GM19438 (cell line): ENCODE results near the gene ITPR2.

Experiments
- ATAC-seq: cut with Tn5 transposase; IDR thresholded peaks from one replicate; pipeline ENCODE4 v1.9.1; 2021; ENCODE audit warnings: low read depth; ENCODE audit not compliant: unreplicated experiment

The ITPR2 gene

GRCh38 chr12:26825459-26826016 is 7.5 kb downstream of the ITPR2 start:
- no peak for ATAC-seq

GRCh38 chr12:26823390-26823789 is 9.6 kb downstream of the ITPR2 start:
- ATAC-seq = no peak

GRCh38 chr12:26822026-26822425 is 11.0 kb downstream of the ITPR2 start:
- ATAC-seq = no peak

- ATAC-seq = no peak
Observed at GRCh38 chr12:26821212-26821701, 11.7 kb downstream of the ITPR2 start.

GRCh38 chr12:26818636-26819035 is 14.4 kb downstream of the ITPR2 start:
- ATAC-seq = no peak

- ATAC-seq = no peak
Observed at GRCh38 chr12:26818201-26818600, 14.8 kb downstream of the ITPR2 start.

- peak; percentile 68 for ATAC-seq
Observed at GRCh38 chr12:26817183-26817591, 15.8 kb downstream of the ITPR2 start.

- no peak for ATAC-seq
Observed at GRCh38 chr12:26813812-26814211, 19.2 kb downstream of the ITPR2 start.

- ATAC-seq = no peak
Observed at GRCh38 chr12:26810330-26810729, 22.7 kb downstream of the ITPR2 start.

GRCh38 chr12:26809611-26810285 is 23.2 kb downstream of the ITPR2 start:
- ATAC-seq = no peak

GRCh38 chr12:26808766-26809476 is 24.1 kb downstream of the ITPR2 start:
- no peak for ATAC-seq

GRCh38 chr12:26807292-26807691 is 25.7 kb downstream of the ITPR2 start:
- no peak for ATAC-seq

GRCh38 chr12:26806556-26806955 is 26.4 kb downstream of the ITPR2 start:
- ATAC-seq = no peak

- no peak for ATAC-seq
Observed at GRCh38 chr12:26805401-26805971, 27.5 kb downstream of the ITPR2 start.

GRCh38 chr12:26803552-26803951 is 29.4 kb downstream of the ITPR2 start:
- no peak for ATAC-seq

- no peak for ATAC-seq
Observed at GRCh38 chr12:26801486-26801885, 31.5 kb downstream of the ITPR2 start.

- no peak for ATAC-seq
Observed at GRCh38 chr12:26800858-26801257, 32.1 kb downstream of the ITPR2 start.

- ATAC-seq = no peak
Observed at GRCh38 chr12:26800347-26800746, 32.6 kb downstream of the ITPR2 start.

GRCh38 chr12:26799741-26800140 is 33.3 kb downstream of the ITPR2 start:
- ATAC-seq = no peak

- ATAC-seq = no peak
Observed at GRCh38 chr12:26798640-26799039, 34.4 kb downstream of the ITPR2 start.

- ATAC-seq = peak; percentile 76
Observed at GRCh38 chr12:26798023-26798422, 35.0 kb downstream of the ITPR2 start.
